Measurements from ENCODE around the gene BRCA2.

Gene BRCA2

DNA sequence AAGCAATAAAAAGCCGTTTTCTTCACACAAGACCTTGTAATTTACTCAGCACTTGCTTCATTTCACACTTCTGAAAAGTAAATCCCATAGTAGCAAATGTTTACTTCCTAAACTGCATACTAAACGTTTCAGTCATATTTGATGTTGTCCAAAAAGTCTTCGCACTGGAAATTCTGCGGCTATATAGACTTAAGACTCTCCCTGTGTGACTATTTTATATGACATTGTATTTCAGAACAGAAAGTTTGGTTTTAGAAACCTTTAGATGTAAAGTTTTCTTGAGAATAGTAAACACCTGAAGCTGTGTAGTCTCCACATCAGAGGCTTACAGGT, 29.7 kb upstream of the BRCA2 start:
- Histone ChIP-seq H3K27me3 (ENCODE audit: insufficient read depth, low read length) (no peaks in the 10 kb centered on the region), H2AFZ (ENCODE audit: low read length, unreplicated experiment) (peak overlapping the region; percentile 95), H3K36me3 (ENCODE audit: insufficient read depth, low read length) (no peaks in the 10 kb centered on the region), H3K27ac (ENCODE audit: low read depth, low read length) (peak overlapping the region; percentile 77), H3K4me3 (ENCODE audit: low read depth, low read length) (peak overlapping the region; percentile 56), H3K79me2 (ENCODE audit: control insufficient read depth, insufficient read depth, low read length, unreplicated experiment) (no peaks in the 10 kb centered on the region), H3K4me1 (ENCODE audit: control insufficient read depth, insufficient read depth, low read length, unreplicated experiment) (peaks cover 18% of the 10 kb centered on the region)

GRCh38 chr13:32297206-32297605, 18.1 kb upstream of the BRCA2 start:
- no peak overlapping the region for H3K27ac ChIP-seq (ENCODE audit: low read depth, low read length)
- no peaks in the 10 kb centered on the region for H3K4me1 ChIP-seq (ENCODE audit: control insufficient read depth, insufficient read depth, low read length, unreplicated experiment)
- peaks cover 40% of the 10 kb centered on the region for H3K27me3 ChIP-seq (ENCODE audit: insufficient read depth, low read length)
- no peaks in the 10 kb centered on the region for H3K79me2 ChIP-seq (ENCODE audit: control insufficient read depth, insufficient read depth, low read length, unreplicated experiment)
- H2AFZ ChIP-seq (ENCODE audit: low read length, unreplicated experiment): no peak overlapping the region
- H3K36me3 ChIP-seq (ENCODE audit: insufficient read depth, low read length): no peaks in the 10 kb centered on the region
- no peak overlapping the region for H3K4me3 ChIP-seq (ENCODE audit: low read depth, low read length)

DNA sequence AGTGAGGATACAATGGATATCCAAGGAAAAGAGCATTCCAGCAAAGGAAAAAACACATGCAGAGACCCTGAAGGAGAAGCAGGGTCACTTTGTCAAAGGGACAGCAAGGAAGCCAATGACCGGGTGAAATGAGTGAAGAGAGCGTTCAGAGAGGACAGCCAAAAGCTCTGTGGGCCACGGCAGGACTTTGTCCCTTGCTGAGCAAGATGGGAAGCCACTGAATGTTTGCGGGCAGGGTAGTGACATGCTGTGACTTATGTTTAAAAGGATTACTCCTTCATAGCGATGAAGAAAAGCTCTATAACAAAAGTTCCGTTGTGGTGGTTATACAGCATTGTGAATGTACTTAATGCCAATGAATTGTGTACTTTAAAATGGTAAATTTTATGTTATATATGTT, 16.6 kb upstream of the BRCA2 start:
- Histone ChIP-seq H3K79me2 (ENCODE audit: control insufficient read depth, insufficient read depth, low read length, unreplicated experiment) (no peaks in the 10 kb centered on the region), H3K4me3 (ENCODE audit: low read depth, low read length) (no peak overlapping the region), H3K27me3 (ENCODE audit: insufficient read depth, low read length) (peaks cover 40% of the 10 kb centered on the region), H3K36me3 (ENCODE audit: insufficient read depth, low read length) (no peaks in the 10 kb centered on the region), H2AFZ (ENCODE audit: low read length, unreplicated experiment) (no peak overlapping the region), H3K27ac (ENCODE audit: low read depth, low read length) (no peak overlapping the region), H3K4me1 (ENCODE audit: control insufficient read depth, insufficient read depth, low read length, unreplicated experiment) (no peaks in the 10 kb centered on the region)

DNA sequence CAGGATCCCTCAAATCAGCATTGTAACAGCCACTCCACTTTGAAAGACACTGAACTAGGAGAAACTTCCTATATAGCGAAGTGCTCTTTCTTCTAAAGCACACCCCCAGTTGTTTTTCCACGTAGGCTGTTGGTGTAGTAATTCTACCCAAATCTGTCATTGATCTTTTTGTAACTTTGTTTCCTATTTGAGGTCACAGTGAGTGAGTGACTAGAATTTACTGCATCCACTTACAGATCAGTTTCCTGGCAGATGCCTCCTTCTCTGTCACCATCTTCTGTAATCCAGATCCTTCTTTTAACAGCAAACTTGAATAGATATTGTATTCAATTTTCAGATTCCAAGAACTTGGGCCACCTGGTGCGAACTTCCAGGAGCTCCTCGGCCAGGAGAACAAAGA, 15.4 kb upstream of the BRCA2 start:
- no peaks in the 10 kb centered on the region for H3K36me3 ChIP-seq (ENCODE audit: insufficient read depth, low read length)
- H3K27ac ChIP-seq (ENCODE audit: low read depth, low read length): no peak overlapping the region
- no peaks in the 10 kb centered on the region for H3K4me1 ChIP-seq (ENCODE audit: control insufficient read depth, insufficient read depth, low read length, unreplicated experiment)
- no peaks in the 10 kb centered on the region for H3K79me2 ChIP-seq (ENCODE audit: control insufficient read depth, insufficient read depth, low read length, unreplicated experiment)
- H3K4me3 ChIP-seq (ENCODE audit: low read depth, low read length): no peak overlapping the region
- no peak overlapping the region for H2AFZ ChIP-seq (ENCODE audit: low read length, unreplicated experiment)
- H3K27me3 ChIP-seq (ENCODE audit: insufficient read depth, low read length): peaks cover 40% of the 10 kb centered on the region

GRCh38 chr13:32300406-32300805, 14.9 kb upstream of the BRCA2 start:
- Histone ChIP-seq H2AFZ (ENCODE audit: low read length, unreplicated experiment) (no peak overlapping the region), H3K27ac (ENCODE audit: low read depth, low read length) (no peak overlapping the region), H3K27me3 (ENCODE audit: insufficient read depth, low read length) (peaks cover 40% of the 10 kb centered on the region), H3K79me2 (ENCODE audit: control insufficient read depth, insufficient read depth, low read length, unreplicated experiment) (no peaks in the 10 kb centered on the region), H3K4me3 (ENCODE audit: low read depth, low read length) (no peak overlapping the region), H3K36me3 (ENCODE audit: insufficient read depth, low read length) (no peaks in the 10 kb centered on the region), H3K4me1 (ENCODE audit: control insufficient read depth, insufficient read depth, low read length, unreplicated experiment) (no peaks in the 10 kb centered on the region)

GRCh38 chr13:32300920-32301319, 14.4 kb upstream of the BRCA2 start:
- no peaks in the 10 kb centered on the region for H3K79me2 ChIP-seq (ENCODE audit: control insufficient read depth, insufficient read depth, low read length, unreplicated experiment)

GRCh38 chr13:32302461-32302860, 12.8 kb upstream of the BRCA2 start:
- H3K27me3 ChIP-seq (ENCODE audit: insufficient read depth, low read length): peaks cover 36% of the 10 kb centered on the region
- H3K4me3 ChIP-seq (ENCODE audit: low read depth, low read length): no peak overlapping the region
- no peak overlapping the region for H3K27ac ChIP-seq (ENCODE audit: low read depth, low read length)
- no peak overlapping the region for H2AFZ ChIP-seq (ENCODE audit: low read length, unreplicated experiment)
- H3K79me2 ChIP-seq (ENCODE audit: control insufficient read depth, insufficient read depth, low read length, unreplicated experiment): no peaks in the 10 kb centered on the region
- no peaks in the 10 kb centered on the region for H3K4me1 ChIP-seq (ENCODE audit: control insufficient read depth, insufficient read depth, low read length, unreplicated experiment)
- H3K36me3 ChIP-seq (ENCODE audit: insufficient read depth, low read length): no peaks in the 10 kb centered on the region

More at GRCh38 chr13:32300920-32301319, 14.4 kb upstream of the BRCA2 start:
- Histone ChIP-seq H3K4me1 (ENCODE audit: control insufficient read depth, insufficient read depth, low read length, unreplicated experiment) (no peaks in the 10 kb centered on the region), H3K27ac (ENCODE audit: low read depth, low read length) (no peak overlapping the region), H3K4me3 (ENCODE audit: low read depth, low read length) (no peak overlapping the region), H2AFZ (ENCODE audit: low read length, unreplicated experiment) (no peak overlapping the region), H3K36me3 (ENCODE audit: insufficient read depth, low read length) (no peaks in the 10 kb centered on the region), H3K27me3 (ENCODE audit: insufficient read depth, low read length) (peaks cover 40% of the 10 kb centered on the region)

- no peaks in the 10 kb centered on the region for H3K79me2 ChIP-seq (ENCODE audit: control insufficient read depth, insufficient read depth, low read length, unreplicated experiment)
- H3K27me3 ChIP-seq (ENCODE audit: insufficient read depth, low read length): 0 out of 2 replicates have a peak, but pooled peaks cover 6% of the 10 kb centered on the region
- H3K36me3 ChIP-seq (ENCODE audit: insufficient read depth, low read length): no peaks in the 10 kb centered on the region
- H3K27ac ChIP-seq (ENCODE audit: low read depth, low read length): no peak overlapping the region
- H2AFZ ChIP-seq (ENCODE audit: low read length, unreplicated experiment): no peak overlapping the region
- H3K4me1 ChIP-seq (ENCODE audit: control insufficient read depth, insufficient read depth, low read length, unreplicated experiment): peaks cover 8% of the 10 kb centered on the region
- no peak overlapping the region for H3K4me3 ChIP-seq (ENCODE audit: low read depth, low read length)
Observed at GRCh38 chr13:32305646-32306045, 9.7 kb upstream of the BRCA2 start.

DNA sequence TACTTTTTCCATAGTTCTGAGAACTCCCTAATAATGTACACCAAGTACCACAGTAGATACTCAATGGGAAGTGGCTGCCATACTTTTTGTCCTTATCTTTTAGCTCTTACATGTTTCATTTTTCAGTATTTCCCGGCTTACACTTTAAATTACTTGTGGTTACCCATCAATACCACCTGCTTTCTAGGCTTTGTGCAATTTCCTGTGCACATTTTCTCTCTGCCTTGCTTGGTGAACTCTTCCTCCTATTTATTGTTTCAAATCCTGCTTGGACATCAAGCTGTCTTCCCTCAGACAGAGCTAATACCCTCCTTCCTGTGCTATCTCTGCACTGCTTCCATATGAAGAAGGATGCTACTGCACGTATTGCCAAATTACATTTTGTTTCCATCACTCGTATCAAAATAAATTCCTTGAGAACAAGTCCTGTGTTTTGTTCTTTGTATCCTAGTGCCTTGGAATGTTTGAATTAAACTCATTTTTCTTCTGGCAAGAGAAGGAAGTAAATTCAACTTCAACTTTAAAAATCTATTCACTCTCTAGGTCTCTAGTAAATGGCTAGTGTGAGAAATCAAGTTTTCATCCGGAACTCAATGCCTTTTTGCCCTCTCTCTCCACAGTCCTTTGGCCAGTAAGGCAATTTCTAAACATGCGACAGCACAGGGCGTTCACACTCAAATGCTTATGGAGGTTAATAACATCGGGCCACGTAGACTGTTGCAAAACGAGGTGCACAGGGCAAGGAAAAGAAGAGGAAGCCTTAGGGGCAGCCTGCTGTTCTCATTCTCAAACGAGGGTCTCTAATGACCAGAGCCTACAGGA, 5.8 kb upstream of the BRCA2 start:
- H2AFZ ChIP-seq (ENCODE audit: low read length, unreplicated experiment): peak overlapping the region; percentile 74
- no peaks in the 10 kb centered on the region for H3K36me3 ChIP-seq (ENCODE audit: insufficient read depth, low read length)
- H3K79me2 ChIP-seq (ENCODE audit: control insufficient read depth, insufficient read depth, low read length, unreplicated experiment): no peaks in the 10 kb centered on the region
- H3K27ac ChIP-seq (ENCODE audit: low read depth, low read length): no peak overlapping the region
- no peaks in the 10 kb centered on the region for H3K27me3 ChIP-seq (ENCODE audit: insufficient read depth, low read length)
- H3K4me3 ChIP-seq (ENCODE audit: low read depth, low read length): peak overlapping the region; percentile 58
- peaks cover 8% of the 10 kb centered on the region for H3K4me1 ChIP-seq (ENCODE audit: control insufficient read depth, insufficient read depth, low read length, unreplicated experiment)

DNA sequence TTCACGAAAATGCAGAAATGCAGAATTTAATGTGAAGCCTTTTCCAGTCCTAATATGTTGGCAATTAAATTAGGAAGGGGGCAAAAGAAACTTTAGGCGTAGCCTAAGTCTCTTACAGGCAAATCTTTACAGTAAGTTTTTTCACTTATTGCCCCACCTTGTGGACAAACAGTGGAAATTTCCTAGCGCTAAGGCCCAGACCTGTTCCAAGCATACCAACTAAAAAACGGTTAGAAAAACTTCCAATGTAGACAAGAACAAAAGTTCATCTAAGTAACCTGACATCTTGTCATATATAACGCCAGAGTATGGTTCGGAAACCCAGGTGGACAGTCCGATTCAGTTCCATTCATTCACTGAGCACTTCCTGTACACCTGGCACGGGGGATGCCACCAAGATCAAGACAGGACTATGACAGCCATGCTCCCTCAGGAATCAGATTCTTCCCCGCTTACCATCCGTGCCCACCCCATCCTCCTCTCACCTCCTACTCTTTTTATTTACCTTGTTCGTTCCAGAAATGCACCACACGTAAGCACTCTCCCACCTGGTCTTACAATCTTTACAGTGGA, 5.1 kb upstream of the BRCA2 start:
- Histone ChIP-seq H3K4me3 (ENCODE audit: low read depth, low read length) (peak overlapping the region; percentile 58), H3K27ac (ENCODE audit: low read depth, low read length) (no peak overlapping the region)

More for the DNA sequence above, 5.1 kb upstream of the BRCA2 start:
- H3K4me1 ChIP-seq (ENCODE audit: control insufficient read depth, insufficient read depth, low read length, unreplicated experiment): peaks cover 14% of the 10 kb centered on the region
- peak overlapping the region; percentile 77 for H2AFZ ChIP-seq (ENCODE audit: low read length, unreplicated experiment)
- H3K27me3 ChIP-seq (ENCODE audit: insufficient read depth, low read length): no peaks in the 10 kb centered on the region
- no peaks in the 10 kb centered on the region for H3K79me2 ChIP-seq (ENCODE audit: control insufficient read depth, insufficient read depth, low read length, unreplicated experiment)
- H3K36me3 ChIP-seq (ENCODE audit: insufficient read depth, low read length): no peaks in the 10 kb centered on the region

Measured in ACC112 (cell line).